ENCODE data around the gene ADCK2.
"Not testable (repeated sequence)": the region's sequence is repeated elsewhere in the genome, so short reads cannot be mapped to it uniquely, and the experiment has no call there.

ADCK2 gene

DNA sequence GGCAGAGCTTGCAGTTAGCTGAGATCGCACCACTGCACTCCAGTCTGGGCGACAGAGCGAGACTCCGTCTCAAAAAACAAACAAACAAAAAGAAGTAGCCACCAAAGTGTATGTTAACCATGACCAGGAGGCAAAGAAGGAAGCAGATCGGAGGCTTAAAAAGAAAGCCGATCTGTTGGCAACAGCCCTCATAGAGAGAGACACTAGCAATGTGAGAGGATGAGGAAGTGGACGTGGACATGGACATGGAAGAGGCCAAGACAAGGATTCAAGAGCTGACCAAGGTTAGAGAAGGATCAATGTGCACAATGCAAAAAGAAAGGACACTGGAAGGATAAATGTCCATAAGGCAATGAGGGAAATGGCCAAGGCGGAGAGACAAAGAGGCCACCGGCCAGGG, 14.9 kb upstream of the ADCK2 start:
- H3K4me3 ChIP-seq (ENCODE audit: low read depth, low read length): no peak overlapping the region
- TF ChIP-seq, protein P1, sequence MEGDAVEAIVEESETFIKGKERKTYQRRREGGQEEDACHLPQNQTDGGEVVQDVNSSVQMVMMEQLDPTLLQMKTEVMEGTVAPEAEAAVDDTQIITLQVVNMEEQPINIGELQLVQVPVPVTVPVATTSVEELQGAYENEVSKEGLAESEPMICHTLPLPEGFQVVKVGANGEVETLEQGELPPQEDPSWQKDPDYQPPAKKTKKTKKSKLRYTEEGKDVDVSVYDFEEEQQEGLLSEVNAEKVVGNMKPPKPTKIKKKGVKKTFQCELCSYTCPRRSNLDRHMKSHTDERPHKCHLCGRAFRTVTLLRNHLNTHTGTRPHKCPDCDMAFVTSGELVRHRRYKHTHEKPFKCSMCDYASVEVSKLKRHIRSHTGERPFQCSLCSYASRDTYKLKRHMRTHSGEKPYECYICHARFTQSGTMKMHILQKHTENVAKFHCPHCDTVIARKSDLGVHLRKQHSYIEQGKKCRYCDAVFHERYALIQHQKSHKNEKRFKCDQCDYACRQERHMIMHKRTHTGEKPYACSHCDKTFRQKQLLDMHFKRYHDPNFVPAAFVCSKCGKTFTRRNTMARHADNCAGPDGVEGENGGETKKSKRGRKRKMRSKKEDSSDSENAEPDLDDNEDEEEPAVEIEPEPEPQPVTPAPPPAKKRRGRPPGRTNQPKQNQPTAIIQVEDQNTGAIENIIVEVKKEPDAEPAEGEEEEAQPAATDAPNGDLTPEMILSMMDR (IDR thresholded peaks at IDR 0.05; ENCODE audit: low read depth, low read length): no peak

DNA sequence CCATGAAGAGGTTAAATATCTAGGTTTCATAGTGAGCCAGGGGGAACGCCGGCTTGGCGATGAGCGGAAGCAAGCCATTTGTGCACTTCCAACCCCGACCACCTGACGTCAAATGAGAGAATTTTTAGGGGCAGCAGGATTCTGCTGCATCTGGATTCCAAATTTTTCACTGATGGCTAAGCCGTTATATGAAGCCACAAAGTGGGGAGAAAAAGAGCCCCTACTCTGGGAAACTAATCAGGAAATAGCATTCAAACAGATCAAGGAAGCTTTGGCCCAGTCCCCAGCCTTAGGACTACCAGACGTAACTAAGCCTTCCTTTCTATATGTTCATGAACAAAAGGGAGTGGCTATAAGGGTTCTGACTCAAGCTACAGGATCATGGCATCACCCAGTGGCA, 12.9 kb upstream of the ADCK2 start:
- no peak overlapping the region for H3K4me3 ChIP-seq (ENCODE audit: low read depth, low read length)
- TF ChIP-seq, protein P1 (IDR thresholded peaks at IDR 0.05; ENCODE audit: low read depth, low read length): no peak

DNA sequence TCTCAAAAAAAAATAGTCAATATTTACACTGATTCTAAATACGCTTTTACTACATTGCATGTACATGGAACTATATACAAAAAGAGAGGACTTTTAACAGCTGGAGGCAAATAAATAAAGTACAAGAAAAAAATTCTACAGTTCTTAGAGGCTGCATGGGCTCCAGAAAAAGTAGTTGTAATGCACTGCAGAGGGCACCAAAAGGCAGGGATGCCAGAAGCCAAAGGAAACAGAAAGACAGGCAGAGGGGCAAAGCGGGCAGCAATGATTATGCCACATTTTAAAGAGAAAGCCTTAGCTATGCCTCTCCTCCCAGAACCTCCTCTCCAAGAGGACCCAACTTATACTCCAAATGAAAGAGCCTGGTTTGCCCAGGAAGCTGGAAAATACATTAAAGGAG, 11.6 kb upstream of the ADCK2 start:
- TF ChIP-seq, protein P1 (IDR thresholded peaks at IDR 0.05; ENCODE audit: low read depth, low read length): 0 out of 2 replicates have a peak, but pooled peaks have one; percentile 10
- H3K4me3 ChIP-seq (ENCODE audit: low read depth, low read length): no peak overlapping the region

DNA sequence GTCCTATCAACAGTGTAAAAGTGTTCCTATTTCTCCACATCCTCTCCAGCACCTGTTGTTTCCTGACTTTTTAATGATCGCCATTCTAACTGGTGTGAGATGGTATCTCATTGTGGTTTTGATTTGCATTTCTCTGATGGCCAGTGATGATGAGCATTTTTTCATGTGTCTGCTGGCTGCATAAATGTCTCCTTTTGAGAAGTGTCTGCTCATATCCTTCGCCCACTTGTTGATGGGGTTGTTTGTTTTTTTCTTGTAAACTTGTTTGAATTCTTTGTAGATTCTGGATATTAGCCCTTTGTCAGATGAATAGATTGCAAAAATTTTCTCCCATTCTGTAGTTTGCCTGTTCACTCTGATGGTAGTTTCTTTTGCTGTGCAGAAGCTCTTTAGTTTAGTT, 9.8 kb upstream of the ADCK2 start:
- not testable (repeated sequence) for H3K4me3 ChIP-seq (ENCODE audit: low read depth, low read length)

- TF ChIP-seq, protein P1 (IDR thresholded peaks at IDR 0.05; ENCODE audit: low read depth, low read length): no peak
- no peak overlapping the region for H3K4me3 ChIP-seq (ENCODE audit: low read depth, low read length)
These were observed 5.3 kb upstream of the ADCK2 start for GRCh38 chr7:140667476-140667875.

GRCh38 chr7:140668641-140669040, 4.1 kb upstream of the ADCK2 start:
- H3K4me3 ChIP-seq (ENCODE audit: low read depth, low read length): no peak overlapping the region
- TF ChIP-seq, protein P1 (IDR thresholded peaks at IDR 0.05; ENCODE audit: low read depth, low read length): no peak

- no peak overlapping the region for H3K4me3 ChIP-seq (ENCODE audit: low read depth, low read length)
- TF ChIP-seq, protein P1 (IDR thresholded peaks at IDR 0.05; ENCODE audit: low read depth, low read length): no peak
These were observed 3.4 kb upstream of the ADCK2 start for GRCh38 chr7:140669352-140669751.

- not testable (repeated sequence) for H3K4me3 ChIP-seq (ENCODE audit: low read depth, low read length)
These were observed 2.9 kb upstream of the ADCK2 start for GRCh38 chr7:140669862-140670261.
